ENCODE results near the gene PTPRE. TPM values are rescaled to one million over a fixed set of nuclear protein-coding genes. Genes with fewer than 3 reads are reported as not detected.

PTPRE gene
- polyA plus RNA-seq, 1 donor from 2014 or later, result 4.1 TPM

DNA sequence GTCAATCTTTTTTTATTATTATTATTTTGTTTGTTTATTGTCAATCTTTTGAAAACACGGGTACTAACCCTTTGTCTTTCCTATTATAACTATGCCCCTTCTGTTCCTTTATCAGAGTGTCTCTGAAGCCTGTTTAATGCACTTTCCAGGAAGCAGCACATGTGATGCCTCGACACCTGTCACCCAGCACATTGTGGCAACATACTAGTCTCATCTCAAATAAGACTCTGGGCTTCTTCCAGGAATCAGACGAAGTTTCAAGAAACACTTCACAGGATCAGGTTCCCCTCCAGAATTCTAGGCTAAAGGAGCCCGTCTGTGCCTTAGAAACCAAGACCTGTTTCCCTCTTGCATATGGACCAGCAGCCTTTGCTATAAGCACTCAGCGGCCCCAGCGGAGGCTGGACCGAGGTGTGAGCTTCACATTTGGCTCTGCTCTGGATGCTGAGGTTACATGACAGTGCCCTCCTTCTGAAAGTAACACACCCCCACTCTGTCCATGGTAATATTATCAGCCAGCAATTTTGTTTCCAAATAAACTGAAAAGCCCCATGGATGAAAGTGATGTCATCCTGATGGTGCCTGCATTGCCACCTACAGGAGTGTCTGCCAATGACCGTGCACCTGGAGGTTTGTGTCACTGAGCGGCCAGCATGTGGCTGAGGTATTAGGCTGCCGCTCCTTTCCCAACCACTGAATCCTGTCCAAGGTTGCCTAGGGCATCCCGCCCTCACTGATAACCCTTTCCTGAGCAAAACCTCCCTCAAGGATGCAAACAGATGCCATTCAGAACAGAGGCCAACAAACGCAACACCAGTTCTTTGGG is 181.2 kb downstream of the PTPRE start:
- no peaks in the 10 kb centered on the region for H3K9me2 ChIP-seq (ENCODE audit: insufficient read depth, low read length)
- no peak overlapping the region for H3K4me3 ChIP-seq (ENCODE audit: low read length)
- H3K9ac ChIP-seq (ENCODE audit: low read length), result no peak overlapping the region
- no peaks in the 10 kb centered on the region for H3F3A ChIP-seq (ENCODE audit: insufficient read depth, low read length, poor library complexity, severe bottlenecking)
- H3K79me2 ChIP-seq (replicated peaks; ENCODE audit: insufficient read depth, low read length), result no peaks in the 10 kb centered on the region
- H2AFZ ChIP-seq (ENCODE audit: low read depth, low read length), result no peak overlapping the region
- no peaks in the 10 kb centered on the region for H3K27me3 ChIP-seq (ENCODE audit: insufficient read depth, low read depth, low read length)
- H3K36me3 ChIP-seq (ENCODE audit: insufficient read depth, low read length), result no peaks in the 10 kb centered on the region
- no peak for TF ChIP-seq POLR2AphosphoS5 (IDR thresholded peaks at IDR 0.05)
- TF ChIP-seq, protein P1, sequence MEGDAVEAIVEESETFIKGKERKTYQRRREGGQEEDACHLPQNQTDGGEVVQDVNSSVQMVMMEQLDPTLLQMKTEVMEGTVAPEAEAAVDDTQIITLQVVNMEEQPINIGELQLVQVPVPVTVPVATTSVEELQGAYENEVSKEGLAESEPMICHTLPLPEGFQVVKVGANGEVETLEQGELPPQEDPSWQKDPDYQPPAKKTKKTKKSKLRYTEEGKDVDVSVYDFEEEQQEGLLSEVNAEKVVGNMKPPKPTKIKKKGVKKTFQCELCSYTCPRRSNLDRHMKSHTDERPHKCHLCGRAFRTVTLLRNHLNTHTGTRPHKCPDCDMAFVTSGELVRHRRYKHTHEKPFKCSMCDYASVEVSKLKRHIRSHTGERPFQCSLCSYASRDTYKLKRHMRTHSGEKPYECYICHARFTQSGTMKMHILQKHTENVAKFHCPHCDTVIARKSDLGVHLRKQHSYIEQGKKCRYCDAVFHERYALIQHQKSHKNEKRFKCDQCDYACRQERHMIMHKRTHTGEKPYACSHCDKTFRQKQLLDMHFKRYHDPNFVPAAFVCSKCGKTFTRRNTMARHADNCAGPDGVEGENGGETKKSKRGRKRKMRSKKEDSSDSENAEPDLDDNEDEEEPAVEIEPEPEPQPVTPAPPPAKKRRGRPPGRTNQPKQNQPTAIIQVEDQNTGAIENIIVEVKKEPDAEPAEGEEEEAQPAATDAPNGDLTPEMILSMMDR (IDR thresholded peaks at IDR 0.05; ENCODE audit: poor library complexity, severe bottlenecking), result peak; percentile 31
- TF ChIP-seq, protein P2, sequence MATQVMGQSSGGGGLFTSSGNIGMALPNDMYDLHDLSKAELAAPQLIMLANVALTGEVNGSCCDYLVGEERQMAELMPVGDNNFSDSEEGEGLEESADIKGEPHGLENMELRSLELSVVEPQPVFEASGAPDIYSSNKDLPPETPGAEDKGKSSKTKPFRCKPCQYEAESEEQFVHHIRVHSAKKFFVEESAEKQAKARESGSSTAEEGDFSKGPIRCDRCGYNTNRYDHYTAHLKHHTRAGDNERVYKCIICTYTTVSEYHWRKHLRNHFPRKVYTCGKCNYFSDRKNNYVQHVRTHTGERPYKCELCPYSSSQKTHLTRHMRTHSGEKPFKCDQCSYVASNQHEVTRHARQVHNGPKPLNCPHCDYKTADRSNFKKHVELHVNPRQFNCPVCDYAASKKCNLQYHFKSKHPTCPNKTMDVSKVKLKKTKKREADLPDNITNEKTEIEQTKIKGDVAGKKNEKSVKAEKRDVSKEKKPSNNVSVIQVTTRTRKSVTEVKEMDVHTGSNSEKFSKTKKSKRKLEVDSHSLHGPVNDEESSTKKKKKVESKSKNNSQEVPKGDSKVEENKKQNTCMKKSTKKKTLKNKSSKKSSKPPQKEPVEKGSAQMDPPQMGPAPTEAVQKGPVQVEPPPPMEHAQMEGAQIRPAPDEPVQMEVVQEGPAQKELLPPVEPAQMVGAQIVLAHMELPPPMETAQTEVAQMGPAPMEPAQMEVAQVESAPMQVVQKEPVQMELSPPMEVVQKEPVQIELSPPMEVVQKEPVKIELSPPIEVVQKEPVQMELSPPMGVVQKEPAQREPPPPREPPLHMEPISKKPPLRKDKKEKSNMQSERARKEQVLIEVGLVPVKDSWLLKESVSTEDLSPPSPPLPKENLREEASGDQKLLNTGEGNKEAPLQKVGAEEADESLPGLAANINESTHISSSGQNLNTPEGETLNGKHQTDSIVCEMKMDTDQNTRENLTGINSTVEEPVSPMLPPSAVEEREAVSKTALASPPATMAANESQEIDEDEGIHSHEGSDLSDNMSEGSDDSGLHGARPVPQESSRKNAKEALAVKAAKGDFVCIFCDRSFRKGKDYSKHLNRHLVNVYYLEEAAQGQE (IDR thresholded peaks at IDR 0.05; ENCODE audit: borderline replicate concordance), result no peak
- H3K4me2 ChIP-seq (ENCODE audit: low read length), result no peak overlapping the region
- no peak overlapping the region for H3K27ac ChIP-seq (ENCODE audit: low read length)
- no peaks in the 10 kb centered on the region for H3K9me3 ChIP-seq (ENCODE audit: low read length)
- H4K20me1 ChIP-seq (ENCODE audit: insufficient read depth), result no peaks in the 10 kb centered on the region

DNA sequence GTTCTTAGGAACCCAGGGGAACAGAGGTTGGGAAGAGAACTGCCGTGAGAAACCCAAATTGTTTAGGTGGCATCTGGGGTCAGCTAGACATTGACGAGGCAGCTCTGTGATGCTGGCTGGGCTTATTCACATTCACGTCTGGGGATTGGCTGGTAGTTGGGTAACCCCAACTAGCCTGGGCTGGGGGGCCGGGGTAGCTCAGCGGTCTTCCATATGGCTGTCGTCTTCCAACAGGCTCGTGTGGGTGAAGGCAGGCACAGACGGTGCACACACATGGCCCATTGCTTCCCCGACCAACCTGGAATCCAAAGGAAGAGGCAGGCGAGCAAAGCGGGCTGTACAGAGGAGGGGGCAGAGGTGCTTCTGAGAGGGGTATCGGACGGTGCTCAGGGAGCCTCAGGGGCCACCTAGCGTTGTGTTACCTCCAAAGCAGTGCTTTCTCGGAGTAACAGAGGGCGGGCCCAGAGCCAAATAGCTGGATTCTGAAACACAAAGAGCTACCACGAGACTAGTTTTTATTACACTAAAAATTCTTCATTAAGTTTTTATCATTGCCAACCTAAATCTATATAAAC is 184.8 kb downstream of the PTPRE start:
- no peaks in the 10 kb centered on the region for H3K27me3 ChIP-seq (ENCODE audit: insufficient read depth, low read depth, low read length)
- no peaks in the 10 kb centered on the region for H3K36me3 ChIP-seq (ENCODE audit: insufficient read depth, low read length)
- H3K27ac ChIP-seq (ENCODE audit: low read length), result no peak overlapping the region
- H3K9ac ChIP-seq (ENCODE audit: low read length), result no peak overlapping the region
- no peaks in the 10 kb centered on the region for H4K20me1 ChIP-seq (ENCODE audit: insufficient read depth)
- no peaks in the 10 kb centered on the region for H3K9me2 ChIP-seq (ENCODE audit: insufficient read depth, low read length)
- H3K4me3 ChIP-seq (ENCODE audit: low read length), result no peak overlapping the region
- TF ChIP-seq EZH2 (IDR thresholded peaks at IDR 0.05; ENCODE audit: borderline replicate concordance, insufficient read depth, low read length, poor library complexity, severe bottlenecking), result no peak
- TF ChIP-seq POLR2AphosphoS5 (IDR thresholded peaks at IDR 0.05), result no peak
- TF ChIP-seq, protein P1 (IDR thresholded peaks at IDR 0.05; ENCODE audit: poor library complexity, severe bottlenecking), result no peak
- no peak for TF ChIP-seq TAF1 (IDR thresholded peaks at IDR 0.05; ENCODE audit: low read depth)
- no peak for TF ChIP-seq MXI1 (conservative IDR thresholded peaks at IDR 0.05; ENCODE audit: poor library complexity, severe bottlenecking)
- no peak for TF ChIP-seq SMC3 (conservative IDR thresholded peaks at IDR 0.05; ENCODE audit: poor library complexity)
- no peak for TF ChIP-seq EP300 (conservative IDR thresholded peaks at IDR 0.05; ENCODE audit: poor library complexity, severe bottlenecking)
- TF ChIP-seq, protein P2 (IDR thresholded peaks at IDR 0.05; ENCODE audit: borderline replicate concordance), result no peak
- no peak for TF ChIP-seq RAD21 (conservative IDR thresholded peaks at IDR 0.05)
- no peaks in the 10 kb centered on the region for H3K79me2 ChIP-seq (replicated peaks; ENCODE audit: insufficient read depth, low read length)
- H3F3A ChIP-seq (ENCODE audit: insufficient read depth, low read length, poor library complexity, severe bottlenecking), result no peaks in the 10 kb centered on the region
- H3K4me2 ChIP-seq (ENCODE audit: low read length), result no peak overlapping the region
- no peak overlapping the region for H2AFZ ChIP-seq (ENCODE audit: low read depth, low read length)
- no peaks in the 10 kb centered on the region for H3K9me3 ChIP-seq (ENCODE audit: low read length)

All from neural cell (in vitro differentiated cells).